ENCODE measurements around the gene ACE.
A peak's percentile ranks its signal among the peaks of the same experiment; 100 is the strongest.

DNA sequence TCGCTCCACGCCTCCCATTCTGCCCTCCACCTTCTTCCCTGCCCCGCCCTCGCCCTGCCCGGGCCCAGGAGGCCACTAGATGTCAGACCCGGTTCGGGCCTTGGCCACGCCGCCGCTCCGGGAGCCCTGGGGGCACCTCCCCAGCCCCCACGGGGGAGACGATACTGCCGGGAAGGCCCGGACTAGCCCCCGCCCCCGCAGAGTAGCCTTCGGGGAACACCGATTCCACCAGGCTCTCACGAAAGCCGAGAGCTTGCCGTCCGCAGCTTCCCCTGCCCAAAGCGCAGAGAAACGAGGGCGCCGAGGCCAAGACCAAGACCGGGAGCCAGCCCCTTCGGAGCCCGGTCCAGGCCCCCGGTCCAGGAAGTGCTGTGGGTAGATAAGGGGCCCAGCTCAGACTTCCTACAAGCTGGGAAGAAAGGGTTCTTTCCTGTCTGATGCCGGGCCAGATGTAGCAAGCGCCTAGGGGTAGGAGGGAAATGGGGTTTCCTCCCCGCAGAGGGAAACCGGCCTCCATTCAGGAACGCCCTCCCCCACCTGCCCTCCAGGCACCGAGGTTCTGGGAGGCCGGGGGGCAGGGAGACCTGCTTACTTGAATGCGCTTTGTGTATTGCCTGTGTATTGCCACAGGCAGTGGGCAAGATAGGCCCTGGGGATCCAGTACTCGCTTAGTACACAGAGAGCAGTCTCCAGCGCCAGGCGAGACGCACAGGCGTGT, 29.9 kb upstream of the ACE start:
- peak in 4 of 6 experiments; percentile 23 to 72 (median 44) for TF ChIP-seq CTCF (IDR thresholded peaks at IDR 0.05)
- TF ChIP-seq POLR2A (IDR thresholded peaks at IDR 0.05) = peak in 1 of 2 donors; percentile 25
